Dendritic cell treated with granulocyte-macrophage colony-stimulating factor and Interleukin-4, amounts not matched to agents 40 ng/mL and 50 ng/mL, for 4 days (primary cell): ENCODE results near the gene ZBTB21.

ENCODE experiments used
- H3K27ac Mint-ChIP-seq: one replicate; pipeline ENCODE4 v1.8.0; 2022; ENCODE audit warnings: mild to moderate bottlenecking, mixed read lengths
- H3K27me3 Mint-ChIP-seq: one replicate; pipeline ENCODE4 v1.8.0; 2022; ENCODE audit warnings: mild to moderate bottlenecking, mixed read lengths
- H3K36me3 Mint-ChIP-seq: one replicate; pipeline ENCODE4 v1.8.0; 2022; ENCODE audit warnings: low read depth, mixed read lengths
- H3K4me1 Mint-ChIP-seq: one replicate; pipeline ENCODE4 v1.8.0; 2022; ENCODE audit warnings: low read depth, mixed read lengths
- H3K4me3 Mint-ChIP-seq: one replicate; pipeline ENCODE4 v1.8.0; 2022; ENCODE audit warnings: mild to moderate bottlenecking, moderate library complexity, mixed read lengths
- H3K9me3 Mint-ChIP-seq: one replicate; pipeline ENCODE4 v1.8.0; 2022; ENCODE audit warnings: mixed read lengths
- intact Hi-C: fragments of 100-400 bp; cut with micrococcal nuclease; formaldehyde crosslinking; loops from one replicate; pipeline ENCODE4 v1.15.0; 2022

Gene ZBTB21

GRCh38 chr21:41948901-41949300 is 61.3 kb downstream of the ZBTB21 start:
- Mint-ChIP-seq H3K4me3 (no peak overlapping the region), H3K9me3 (no peaks in the 10 kb centered on the region)

GRCh38 chr21:41948078-41948895 is 61.9 kb downstream of the ZBTB21 start:
- intact Hi-C loops: loop anchor here (10.0 kb wide), 1 partner anchor 63 kb away; no protein-coding TSS in a partner anchor
- Mint-ChIP-seq H3K27me3 (no peaks in the 10 kb centered on the region), H3K4me3 (no peak overlapping the region), H3K36me3 (peaks cover 36% of the 10 kb centered on the region), H3K4me1 (peaks cover 79% of the 10 kb centered on the region), H3K27ac (peak overlapping the region; percentile 69), H3K9me3 (no peaks in the 10 kb centered on the region)

More at GRCh38 chr21:41948901-41949300, 61.3 kb downstream of the ZBTB21 start:
- Mint-ChIP-seq H3K27me3 (no peaks in the 10 kb centered on the region), H3K4me1 (peaks cover 79% of the 10 kb centered on the region), H3K27ac (no peak overlapping the region), H3K36me3 (peaks cover 38% of the 10 kb centered on the region)
- intact Hi-C loops: loop anchor here (10.0 kb wide), 1 partner anchor 64 kb away; no protein-coding TSS in a partner anchor

- Mint-ChIP-seq H3K9me3 (no peaks in the 10 kb centered on the region), H3K4me3 (no peak overlapping the region), H3K27me3 (no peaks in the 10 kb centered on the region), H3K27ac (no peak overlapping the region), H3K36me3 (peaks cover 37% of the 10 kb centered on the region), H3K4me1 (peaks cover 61% of the 10 kb centered on the region)
- intact Hi-C loops: loop anchor here (10.0 kb wide), 1 partner anchor 61 kb away; no protein-coding TSS in a partner anchor
Measured at GRCh38 chr21:41945982-41946381, 64.2 kb downstream of the ZBTB21 start.

- peaks cover 42% of the 10 kb centered on the region for H3K4me1 Mint-ChIP-seq
- no peaks in the 10 kb centered on the region for H3K27me3 Mint-ChIP-seq
- H3K4me3 Mint-ChIP-seq: no peak overlapping the region
- no peaks in the 10 kb centered on the region for H3K9me3 Mint-ChIP-seq
- H3K36me3 Mint-ChIP-seq: peaks cover 40% of the 10 kb centered on the region
- intact Hi-C loops: loop anchor here (10.0 kb wide), 1 partner anchor 59 kb away; no protein-coding TSS in a partner anchor
- H3K27ac Mint-ChIP-seq: no peak overlapping the region
Measured at GRCh38 chr21:41943851-41944250, 66.3 kb downstream of the ZBTB21 start.

- Mint-ChIP-seq H3K27me3 (no peaks in the 10 kb centered on the region), H3K9me3 (no peaks in the 10 kb centered on the region), H3K4me3 (no peak overlapping the region), H3K4me1 (peaks cover 28% of the 10 kb centered on the region), H3K27ac (no peak overlapping the region), H3K36me3 (peaks cover 52% of the 10 kb centered on the region)
- intact Hi-C loops: loop anchor here (10.0 kb wide), 1 partner anchor 58 kb away; no protein-coding TSS in a partner anchor
Measured at GRCh38 chr21:41942457-41942856, 67.7 kb downstream of the ZBTB21 start.

GRCh38 chr21:41941941-41942340 is 68.2 kb downstream of the ZBTB21 start:
- Mint-ChIP-seq H3K27ac (no peak overlapping the region), H3K4me1 (peaks cover 25% of the 10 kb centered on the region), H3K9me3 (no peaks in the 10 kb centered on the region), H3K4me3 (no peak overlapping the region), H3K36me3 (peaks cover 53% of the 10 kb centered on the region), H3K27me3 (no peaks in the 10 kb centered on the region)
- intact Hi-C loops: loop anchor here (10.0 kb wide), 1 partner anchor 57 kb away; no protein-coding TSS in a partner anchor

GRCh38 chr21:41940431-41940830 is 69.7 kb downstream of the ZBTB21 start:
- intact Hi-C loops: loop anchor here (10.0 kb wide), 1 partner anchor 56 kb away; no protein-coding TSS in a partner anchor
- H3K27ac Mint-ChIP-seq: no peak overlapping the region
- H3K4me3 Mint-ChIP-seq: no peak overlapping the region
- H3K27me3 Mint-ChIP-seq: no peaks in the 10 kb centered on the region
- H3K9me3 Mint-ChIP-seq: no peaks in the 10 kb centered on the region
- peaks cover 11% of the 10 kb centered on the region for H3K4me1 Mint-ChIP-seq
- H3K36me3 Mint-ChIP-seq: peaks cover 68% of the 10 kb centered on the region

- Mint-ChIP-seq H3K27me3 (no peaks in the 10 kb centered on the region), H3K9me3 (no peaks in the 10 kb centered on the region), H3K27ac (peak overlapping the region; percentile 25), H3K36me3 (peaks cover 74% of the 10 kb centered on the region), H3K4me3 (no peak overlapping the region), H3K4me1 (peaks cover 9% of the 10 kb centered on the region)
- intact Hi-C loops: no loop called here
Measured at GRCh38 chr21:41939391-41939790, 70.8 kb downstream of the ZBTB21 start.
